Measurements from ENCODE around the gene H2AZ1. TPM values are rescaled to one million over a fixed set of nuclear protein-coding genes. Genes with fewer than 3 reads are reported as not detected.

The H2AZ1 gene
- total RNA-seq, 1 donor from 2014 or later, result 198 TPM

GRCh38 chr4:99945718-99946355, 4.2 kb downstream of the H2AZ1 start:
- Mint-ChIP-seq H3K4me1 (ENCODE audit: low read depth) (peaks cover 47% of the 10 kb centered on the region), H3K27me3 (ENCODE audit: low read depth) (no peaks in the 10 kb centered on the region), H3K4me3 (ENCODE audit: unreplicated experiment) (peak overlapping the region; percentile 93)

GRCh38 chr4:99943904-99944437, 6.1 kb downstream of the H2AZ1 start:
- Mint-ChIP-seq H3K27ac (ENCODE audit: unreplicated experiment) (no peak overlapping the region), H3K4me1 (ENCODE audit: low read depth) (peaks cover 47% of the 10 kb centered on the region), H3K9me3 (ENCODE audit: low read depth) (no peaks in the 10 kb centered on the region), H3K36me3 (ENCODE audit: low read depth) (peaks cover 2% of the 10 kb centered on the region), H3K27me3 (ENCODE audit: low read depth) (no peaks in the 10 kb centered on the region), H3K4me3 (ENCODE audit: unreplicated experiment) (no peak overlapping the region)
- TF ChIP-seq CTCF (IDR thresholded peaks at IDR 0.05), result no peak
- DNase-seq (ENCODE audit: low spot score), result no peak

More at GRCh38 chr4:99945718-99946355, 4.2 kb downstream of the H2AZ1 start:
- Mint-ChIP-seq H3K27ac (ENCODE audit: unreplicated experiment) (peak overlapping the region; percentile 97), H3K9me3 (ENCODE audit: low read depth) (no peaks in the 10 kb centered on the region), H3K36me3 (ENCODE audit: low read depth) (peaks cover 2% of the 10 kb centered on the region)
- no peak for DNase-seq (ENCODE audit: low spot score)
- peak; percentile 41 for TF ChIP-seq CTCF (IDR thresholded peaks at IDR 0.05)

GRCh38 chr4:99938243-99938753, 11.8 kb downstream of the H2AZ1 start:
- no peak for DNase-seq (ENCODE audit: low spot score)
- peaks cover 19% of the 10 kb centered on the region for H3K9me3 Mint-ChIP-seq (ENCODE audit: low read depth)
- peaks cover 19% of the 10 kb centered on the region for H3K36me3 Mint-ChIP-seq (ENCODE audit: low read depth)
- H3K4me3 Mint-ChIP-seq (ENCODE audit: unreplicated experiment), result no peak overlapping the region
- peaks cover 8% of the 10 kb centered on the region for H3K4me1 Mint-ChIP-seq (ENCODE audit: low read depth)
- H3K27me3 Mint-ChIP-seq (ENCODE audit: low read depth), result no peaks in the 10 kb centered on the region
- H3K27ac Mint-ChIP-seq (ENCODE audit: unreplicated experiment), result no peak overlapping the region
- TF ChIP-seq CTCF (IDR thresholded peaks at IDR 0.05), result no peak

- DNase-seq (ENCODE audit: low spot score), result no peak
- Mint-ChIP-seq H3K36me3 (ENCODE audit: low read depth) (peaks cover 23% of the 10 kb centered on the region), H3K27me3 (ENCODE audit: low read depth) (no peaks in the 10 kb centered on the region), H3K27ac (ENCODE audit: unreplicated experiment) (no peak overlapping the region), H3K4me3 (ENCODE audit: unreplicated experiment) (no peak overlapping the region), H3K4me1 (ENCODE audit: low read depth) (peaks cover 5% of the 10 kb centered on the region), H3K9me3 (ENCODE audit: low read depth) (peaks cover 26% of the 10 kb centered on the region)
- TF ChIP-seq CTCF (IDR thresholded peaks at IDR 0.05), result no peak
These were observed 15.2 kb downstream of the H2AZ1 start for GRCh38 chr4:99934891-99935290.

GRCh38 chr4:99927566-99927965, 22.5 kb downstream of the H2AZ1 start:
- Mint-ChIP-seq H3K27me3 (ENCODE audit: low read depth) (no peaks in the 10 kb centered on the region), H3K9me3 (ENCODE audit: low read depth) (peaks cover 4% of the 10 kb centered on the region), H3K36me3 (ENCODE audit: low read depth) (peaks cover 8% of the 10 kb centered on the region), H3K4me1 (ENCODE audit: low read depth) (peaks cover under 1% of the 10 kb centered on the region), H3K4me3 (ENCODE audit: unreplicated experiment) (no peak overlapping the region), H3K27ac (ENCODE audit: unreplicated experiment) (no peak overlapping the region)
- no peak for DNase-seq (ENCODE audit: low spot score)
- no peak for TF ChIP-seq CTCF (IDR thresholded peaks at IDR 0.05)
